Mesendoderm (in vitro differentiated cells): ENCODE results near the gene FAM168A.
A peak's percentile ranks its signal among the peaks of the same experiment; 100 is the strongest.

ENCODE experiments used
- DNase-seq: peaks from one replicate; pipeline ENCODE4 v3.0.0; 2013
- H2AK5ac ChIP-seq: 2 replicates; pipeline ENCODE4 v1.6.1; 2013; ENCODE audit warnings: low read length, inconsistent platforms
- H2BK120ac ChIP-seq: 2 replicates; pipeline ENCODE4 v1.6.1; 2013; ENCODE audit warnings: low read depth, mild to moderate bottlenecking, low read length, moderate library complexity, mixed read lengths
- H2BK15ac ChIP-seq: replicated peaks from 2 replicates; pipeline ENCODE4 v1.6.1; 2013; ENCODE audit warnings: low read depth, mild to moderate bottlenecking, moderate library complexity
- H2BK5ac ChIP-seq: 2 replicates; pipeline ENCODE4 v1.6.1; 2013; ENCODE audit warnings: low read length, inconsistent platforms
- H3K18ac ChIP-seq: 2 replicates; pipeline ENCODE4 v1.6.1; 2013; ENCODE audit warnings: mild to moderate bottlenecking, low read length, mixed read lengths
- H3K23ac ChIP-seq: one replicate; pipeline ENCODE4 v1.6.1; 2013; ENCODE audit warnings: low read length
- H3K27ac ChIP-seq: 2 replicates; pipeline ENCODE4 v1.5.1; 2013; ENCODE audit warnings: low read depth, mild to moderate bottlenecking, inconsistent platforms, low read length, moderate library complexity
- H3K27me3 ChIP-seq: 2 replicates; pipeline ENCODE4 v1.6.1; 2013; ENCODE audit warnings: low read length, control low read depth, mild to moderate bottlenecking, inconsistent platforms; ENCODE audit not compliant: insufficient read depth, poor library complexity
- H3K36me3 ChIP-seq: 2 replicates; pipeline ENCODE4 v1.6.1; 2013; ENCODE audit warnings: low read length, inconsistent platforms; ENCODE audit not compliant: control insufficient read depth, insufficient read depth
- H3K4ac ChIP-seq: one replicate; pipeline ENCODE4 v1.6.1; 2013; ENCODE audit warnings: low read depth, mild to moderate bottlenecking, low read length, moderate library complexity
- H3K4me1 ChIP-seq: 2 replicates; pipeline ENCODE4 v1.6.1; 2013; ENCODE audit warnings: low read depth, low read length, inconsistent platforms; ENCODE audit not compliant: control insufficient read depth
- H3K4me2 ChIP-seq: 2 replicates; pipeline ENCODE4 v1.6.1; 2013; ENCODE audit warnings: low read length
- H3K4me3 ChIP-seq: 2 replicates; pipeline ENCODE4 v1.5.1; 2013; ENCODE audit warnings: mild to moderate bottlenecking, low read length
- H3K56ac ChIP-seq: one replicate; pipeline ENCODE4 v1.6.1; 2013; ENCODE audit warnings: low read length
- H3K79me1 ChIP-seq: 2 replicates; pipeline ENCODE4 v1.6.1; 2013; ENCODE audit warnings: low read length, inconsistent platforms
- H3K79me2 ChIP-seq: 2 replicates; pipeline ENCODE4 v1.6.1; 2013; ENCODE audit warnings: mild to moderate bottlenecking, low read length; ENCODE audit not compliant: control insufficient read depth, insufficient read depth
- H3K9ac ChIP-seq: 2 replicates; pipeline ENCODE4 v1.6.1; 2013; ENCODE audit warnings: low read length, inconsistent platforms
- H4K5ac ChIP-seq: one replicate; pipeline ENCODE4 v1.6.1; 2013; ENCODE audit warnings: low read length
- H4K8ac ChIP-seq: one replicate; pipeline ENCODE4 v1.6.1; 2013; ENCODE audit warnings: low read depth, mild to moderate bottlenecking, control low read depth, low read length, moderate library complexity
- WGBS: extraction: QIAGEN DNeasy Blood & Tissue Kit; methylation state at CpG from one replicate; pipeline ENCODE4 v1.1.7; 2013; ENCODE audit warnings: low lambda C conversion rate, missing lambda C conversion rate; ENCODE audit not compliant: insufficient coverage; ENCODE audit errors: extremely low coverage; 5-methylcytosine and 5-hydroxymethylcytosine counted together

The FAM168A gene

DNA sequence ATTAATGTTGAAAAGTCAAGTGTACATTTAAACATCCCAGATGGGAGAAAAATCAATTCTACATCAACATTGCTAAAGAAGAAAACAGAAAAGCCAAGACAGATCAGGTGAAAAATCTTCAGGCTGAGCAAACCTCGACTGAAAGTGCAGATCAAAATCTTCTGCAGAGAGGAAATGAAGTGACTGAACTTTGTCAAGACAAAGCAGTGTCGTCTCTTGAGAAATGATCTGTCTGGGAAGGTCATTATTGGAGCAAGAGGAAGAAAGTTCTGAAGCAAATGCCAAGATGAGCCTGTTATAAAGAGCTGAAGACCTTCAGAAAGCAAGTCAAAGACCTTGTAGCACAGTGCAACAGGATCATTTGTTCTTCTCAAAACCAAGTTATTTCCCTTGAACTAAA is 42.7 kb upstream of the FAM168A start:
- Histone ChIP-seq H2BK15ac (no peak overlapping the region), H4K8ac (no peak overlapping the region), H3K79me2 (no peaks in the 10 kb centered on the region), H3K27me3 (no peaks in the 10 kb centered on the region), H3K4ac (no peak overlapping the region), H3K9ac (no peak overlapping the region), H3K18ac (no peak overlapping the region), H3K79me1 (no peaks in the 10 kb centered on the region), H2BK120ac (no peak overlapping the region), H2AK5ac (no peak overlapping the region), H3K36me3 (no peaks in the 10 kb centered on the region), H3K56ac (no peak overlapping the region), H3K23ac (no peak overlapping the region), H4K5ac (no peak overlapping the region), H3K27ac (no peak overlapping the region), H2BK5ac (no peak overlapping the region), H3K4me1 (no peaks in the 10 kb centered on the region), H3K4me3 (no peak overlapping the region), H3K4me2 (no peak overlapping the region)
- no CpG with 5 or more reads among the region's 2 CpGs for WGBS
- DNase-seq = no peak

DNA sequence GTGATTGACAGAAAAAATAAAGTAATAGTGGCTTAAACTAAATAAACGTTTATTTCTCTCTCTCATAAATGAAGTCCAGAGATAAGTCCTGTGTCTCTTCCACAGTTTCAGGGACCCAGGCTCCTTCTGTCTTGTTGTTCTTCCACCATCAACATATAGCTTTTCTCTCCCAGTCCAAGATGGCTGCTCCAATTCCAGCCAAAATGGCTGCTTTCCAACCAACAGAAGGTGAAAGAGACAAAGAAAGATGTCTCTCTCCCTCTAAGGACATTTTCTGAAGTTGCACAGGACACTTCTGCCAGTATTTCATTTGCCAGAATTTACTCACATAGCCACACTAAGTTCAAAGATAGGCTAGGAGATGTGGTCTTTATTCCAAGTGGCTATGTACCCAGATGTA is 39.1 kb upstream of the FAM168A start:
- Histone ChIP-seq H3K4me2 (no peak overlapping the region), H3K18ac (no peak overlapping the region), H3K4me1 (peaks cover 4% of the 10 kb centered on the region), H3K23ac (no peak overlapping the region), H3K9ac (no peak overlapping the region), H3K27me3 (peaks cover 1% of the 10 kb centered on the region), H4K5ac (no peak overlapping the region), H3K4ac (no peak overlapping the region), H3K56ac (no peak overlapping the region), H2AK5ac (no peak overlapping the region), H3K27ac (no peak overlapping the region), H2BK5ac (no peak overlapping the region), H2BK15ac (no peak overlapping the region), H4K8ac (no peak overlapping the region), H3K79me2 (no peaks in the 10 kb centered on the region), H3K36me3 (no peaks in the 10 kb centered on the region), H3K79me1 (no peaks in the 10 kb centered on the region), H2BK120ac (no peak overlapping the region), H3K4me3 (no peak overlapping the region)
- WGBS = no CpG with 5 or more reads among the region's 1 CpG
- DNase-seq = no peak

DNA sequence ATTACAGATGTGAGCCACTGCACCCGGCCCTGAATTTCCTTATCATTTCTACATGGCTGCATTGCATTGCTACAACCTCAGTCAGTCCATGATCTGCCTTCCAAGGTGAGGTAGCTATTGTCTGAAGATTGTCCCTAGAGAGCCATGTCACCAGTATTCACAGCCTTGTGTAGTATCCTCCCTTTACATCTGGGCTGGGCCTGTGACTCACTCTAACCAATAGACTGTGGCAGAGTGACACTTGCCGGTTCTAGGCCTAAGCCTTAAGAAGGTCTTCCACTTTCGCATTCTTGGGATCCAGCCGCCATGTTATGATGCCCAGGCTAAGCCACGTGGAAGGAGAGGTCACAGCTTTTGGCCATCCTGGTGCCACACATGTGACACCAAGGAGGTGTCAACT is 38.3 kb upstream of the FAM168A start:
- H3K36me3 ChIP-seq = no peaks in the 10 kb centered on the region
- no peaks in the 10 kb centered on the region for H3K79me1 ChIP-seq
- no CpG with 5 or more reads among the region's 5 CpGs for WGBS
- H3K4me1 ChIP-seq = peaks cover 4% of the 10 kb centered on the region
- no peak overlapping the region for H3K4me2 ChIP-seq
- H3K27me3 ChIP-seq = peaks cover 1% of the 10 kb centered on the region
- no peak overlapping the region for H3K9ac ChIP-seq
- DNase-seq = no peak
- no peak overlapping the region for H3K18ac ChIP-seq
- no peak overlapping the region for H3K56ac ChIP-seq
- H2BK5ac ChIP-seq = no peak overlapping the region
- H4K8ac ChIP-seq = no peak overlapping the region
- no peak overlapping the region for H2AK5ac ChIP-seq
- H3K79me2 ChIP-seq = no peaks in the 10 kb centered on the region
- no peak overlapping the region for H3K4me3 ChIP-seq
- H2BK120ac ChIP-seq = no peak overlapping the region
- H3K4ac ChIP-seq = no peak overlapping the region
- H4K5ac ChIP-seq = no peak overlapping the region
- H3K27ac ChIP-seq = no peak overlapping the region
- H2BK15ac ChIP-seq = no peak overlapping the region
- H3K23ac ChIP-seq = no peak overlapping the region

DNA sequence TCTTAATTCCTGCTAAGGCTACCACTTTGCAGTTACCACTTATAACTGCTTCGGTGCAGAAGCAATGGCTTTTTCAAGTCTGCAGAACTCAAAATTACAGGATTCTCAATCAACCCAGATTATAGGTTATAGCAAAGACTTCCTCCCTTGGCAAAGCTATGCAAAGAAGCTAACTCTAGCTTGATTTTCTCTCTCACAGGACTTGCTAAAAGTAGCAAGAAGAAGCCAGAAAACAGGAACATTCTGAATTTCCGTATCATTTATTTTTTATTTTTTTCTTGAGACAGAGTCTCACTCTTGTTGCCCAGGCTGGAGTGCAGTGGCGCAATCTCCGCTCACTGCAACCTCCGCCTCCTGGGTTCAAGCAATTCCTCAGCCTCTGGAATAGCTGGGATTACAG is 37.8 kb upstream of the FAM168A start:
- WGBS = no CpG with 5 or more reads among the region's 5 CpGs
- no peak for DNase-seq
- Histone ChIP-seq H3K36me3 (no peaks in the 10 kb centered on the region), H3K4me2 (no peak overlapping the region), H3K9ac (no peak overlapping the region), H3K27me3 (peaks cover 1% of the 10 kb centered on the region), H3K79me1 (no peaks in the 10 kb centered on the region), H2BK5ac (no peak overlapping the region), H3K27ac (no peak overlapping the region), H3K56ac (no peak overlapping the region), H3K18ac (no peak overlapping the region), H2BK120ac (no peak overlapping the region), H3K23ac (no peak overlapping the region), H3K4ac (no peak overlapping the region), H3K4me1 (peaks cover 4% of the 10 kb centered on the region), H2BK15ac (no peak overlapping the region), H4K8ac (no peak overlapping the region), H3K79me2 (no peaks in the 10 kb centered on the region), H4K5ac (no peak overlapping the region), H2AK5ac (no peak overlapping the region), H3K4me3 (no peak overlapping the region)

DNA sequence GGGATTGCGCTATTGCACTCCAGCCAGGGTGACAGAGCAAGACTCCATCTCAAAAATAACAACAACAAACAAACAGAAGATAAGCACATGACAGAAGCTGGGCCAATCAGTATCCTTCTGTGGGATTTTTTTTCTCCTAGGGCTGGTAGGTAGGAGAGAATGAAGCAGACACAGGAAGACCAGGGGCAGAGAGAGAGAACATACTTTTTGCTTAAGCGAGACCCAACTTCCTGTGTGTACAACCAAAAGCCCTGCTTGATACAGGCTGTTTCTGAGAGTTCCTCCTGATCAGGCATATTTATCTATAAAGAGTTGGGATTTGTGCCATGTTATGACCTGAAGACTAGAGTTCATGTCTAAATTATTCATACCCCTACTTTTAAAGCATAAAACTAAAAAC is 36.1 kb upstream of the FAM168A start:
- H3K79me2 ChIP-seq = no peaks in the 10 kb centered on the region
- peaks cover 4% of the 10 kb centered on the region for H3K4me1 ChIP-seq
- H2BK120ac ChIP-seq = no peak overlapping the region
- H3K4me2 ChIP-seq = no peak overlapping the region
- no peak overlapping the region for H3K18ac ChIP-seq
- H2AK5ac ChIP-seq = no peak overlapping the region
- H3K36me3 ChIP-seq = no peaks in the 10 kb centered on the region
- H3K9ac ChIP-seq = no peak overlapping the region
- no peak overlapping the region for H3K4me3 ChIP-seq
- no peak overlapping the region for H2BK15ac ChIP-seq
- no peak overlapping the region for H4K8ac ChIP-seq
- H3K27me3 ChIP-seq = peaks cover 1% of the 10 kb centered on the region
- no peak overlapping the region for H3K23ac ChIP-seq
- H3K4ac ChIP-seq = no peak overlapping the region
- H2BK5ac ChIP-seq = no peak overlapping the region
- WGBS = no CpG with 5 or more reads among the region's 2 CpGs
- H4K5ac ChIP-seq = no peak overlapping the region
- no peak overlapping the region for H3K27ac ChIP-seq
- DNase-seq = no peak
- no peak overlapping the region for H3K56ac ChIP-seq
- H3K79me1 ChIP-seq = no peaks in the 10 kb centered on the region

DNA sequence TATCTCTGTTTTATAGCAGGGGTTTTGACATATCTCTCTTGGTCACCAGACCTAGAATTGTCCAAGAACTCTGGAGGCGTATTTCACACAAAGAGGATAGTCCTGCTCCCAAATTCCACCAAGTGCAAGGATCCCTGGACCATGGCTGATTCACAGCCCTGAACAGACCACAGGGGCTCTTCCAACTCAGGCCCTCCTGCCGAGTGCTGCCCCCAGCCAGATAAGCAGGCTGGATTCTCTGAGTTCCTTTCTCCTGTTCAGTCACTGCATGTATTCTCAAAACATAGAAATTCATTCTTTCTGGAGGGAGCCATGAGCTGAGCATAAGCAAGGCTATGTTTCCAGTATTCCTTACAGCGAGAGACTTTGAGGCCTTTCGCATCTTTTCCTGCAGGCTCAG is 35.1 kb upstream of the FAM168A start:
- Histone ChIP-seq H3K18ac (no peak overlapping the region), H2BK120ac (no peak overlapping the region), H3K23ac (no peak overlapping the region), H2BK15ac (no peak overlapping the region), H4K8ac (no peak overlapping the region), H3K4me3 (no peak overlapping the region), H3K27me3 (peaks cover 1% of the 10 kb centered on the region), H3K27ac (no peak overlapping the region), H3K9ac (no peak overlapping the region), H3K4me1 (peaks cover 4% of the 10 kb centered on the region), H3K79me2 (no peaks in the 10 kb centered on the region), H3K4me2 (no peak overlapping the region), H4K5ac (no peak overlapping the region), H3K4ac (peak overlapping the region; percentile 17), H3K36me3 (no peaks in the 10 kb centered on the region), H3K79me1 (no peaks in the 10 kb centered on the region), H2AK5ac (peak overlapping the region; percentile 11), H3K56ac (peak overlapping the region; percentile 22), H2BK5ac (no peak overlapping the region)
- WGBS = no CpG with 5 or more reads among the region's 4 CpGs
- DNase-seq = peak; percentile 51
